GM12878 (cell line): ENCODE measurements around the gene DPP3. TPM values are rescaled to one million over a fixed set of nuclear protein-coding genes. Genes with fewer than 3 reads are reported as not detected.

ENCODE experiments used
- BCL11A ChIP-seq: IDR thresholded peaks from 2 replicates; pipeline ENCODE4 v1.6.1; 2011; ENCODE audit warnings: low read depth, low read length
- CBFB ChIP-seq: IDR thresholded peaks from 2 replicates; pipeline ENCODE4 v1.6.1; 2016; ENCODE audit warnings: antibody characterized with exemption, low read depth
- CUX1 ChIP-seq: IDR thresholded peaks from 2 replicates; pipeline ENCODE4 v1.6.1; 2012; ENCODE audit warnings: improper control_type of control experiment, low read depth, low read length; ENCODE audit not compliant: insufficient replicate concordance
- EED ChIP-seq: sonication (generic); IDR thresholded peaks from 2 replicates; pipeline ENCODE4 v1.6.1; 2016; ENCODE audit warnings: antibody characterized with exemption, low read depth
- ETV6 ChIP-seq, 2 experiments: fragments of 450-650 bp in 1 of 2; IDR thresholded peaks in 1 of 2; conservative IDR thresholded peaks in 1 of 2; 2 replicates each; pipeline ENCODE4 v1.6.1; 2014; ENCODE audit warnings: antibody characterized with exemption in 1 of 2, borderline replicate concordance in 1 of 2, low read depth in 1 of 2, mild to moderate bottlenecking in 1 of 2, moderate library complexity in 1 of 2
- GATAD2B ChIP-seq: fragments of 450-650 bp; conservative IDR thresholded peaks from 2 replicates; pipeline ENCODE4 v1.6.1; 2017; ENCODE audit warnings: low read depth, mild to moderate bottlenecking, moderate library complexity
- HDGF ChIP-seq: fragments of 450-650 bp; IDR thresholded peaks from 2 replicates; pipeline ENCODE4 v1.6.1; 2016; ENCODE audit warnings: antibody characterized with exemption
- IRF4 ChIP-seq: IDR thresholded peaks from 2 replicates; pipeline ENCODE4 v1.6.1; 2011; ENCODE audit warnings: low read depth, low read length
- KLF5 ChIP-seq: fragments of 450-650 bp; IDR thresholded peaks from 2 replicates; pipeline ENCODE4 v1.6.1; 2014; ENCODE audit warnings: mild to moderate bottlenecking; ENCODE audit not compliant: partially characterized antibody
- MTA3 ChIP-seq: IDR thresholded peaks from 2 replicates; pipeline ENCODE4 v1.6.1; 2012; ENCODE audit warnings: low read length, inconsistent platforms, borderline replicate concordance
- NFXL1 ChIP-seq: fragments of 450-650 bp; IDR thresholded peaks from 2 replicates; pipeline ENCODE4 v1.6.1; 2017; ENCODE audit warnings: antibody characterized with exemption, mild to moderate bottlenecking, borderline replicate concordance
- RFX5 ChIP-seq: IDR thresholded peaks from 2 replicates; pipeline ENCODE4 v1.6.1; 2011; ENCODE audit warnings: low read depth, low read length, improper control_type of control experiment
- SRF ChIP-seq, 2 experiments: IDR thresholded peaks; 2 replicates each; pipeline ENCODE4 v1.6.1; 2011; ENCODE audit warnings: low read depth in 2 of 2, low read length in 2 of 2, mild to moderate bottlenecking in 1 of 2, moderate library complexity in 1 of 2
- TBL1XR1 ChIP-seq: IDR thresholded peaks from 2 replicates; pipeline ENCODE4 v1.6.1; 2012; ENCODE audit warnings: low read depth, low read length, improper control_type of control experiment
- TCF3 ChIP-seq: IDR thresholded peaks from 2 replicates; pipeline ENCODE4 v1.6.1; 2012; ENCODE audit warnings: low read depth, mild to moderate bottlenecking, low read length, borderline replicate concordance; ENCODE audit not compliant: insufficient read depth
- USF1 ChIP-seq: IDR thresholded peaks from 2 replicates; pipeline ENCODE4 v1.6.1; 2011; ENCODE audit warnings: borderline replicate concordance, low read depth, mild to moderate bottlenecking, moderate library complexity, mixed read lengths, low read length; ENCODE audit not compliant: insufficient read depth; ENCODE audit errors: extremely low read length
- WRNIP1 ChIP-seq: IDR thresholded peaks from 2 replicates; pipeline ENCODE4 v1.6.1; 2011; ENCODE audit warnings: low read depth, low read length, improper control_type of control experiment, borderline replicate concordance
- YY1 ChIP-seq: IDR thresholded peaks from 2 replicates; pipeline ENCODE4 v1.6.1; 2011; ENCODE audit warnings: low read depth, mild to moderate bottlenecking, low read length
- ZNF622 ChIP-seq: fragments of 450-650 bp; IDR thresholded peaks from 2 replicates; pipeline ENCODE4 v1.6.1; 2017; ENCODE audit warnings: mild to moderate bottlenecking, inconsistent platforms
- polyA plus RNA-seq, 11 experiments: library from polyadenylated mRNA; depleted of rRNA in 4 of 11; unstranded in 6 of 11; stranded (reverse) in 5 of 11; fragments of >200 nt; fragmentation: Nextera tagmentation in 4 of 11; fragmentation: Illumina TruSeq in 1 of 11; extraction: Ambion mirVana in 4 of 11; extraction: Trizol in 1 of 11; gene quantifications; 1 replicate in 1 of 11; 2 replicates in 10 of 11; pipeline versions ENCODE4 v1.2.1 to v1.2.3, GENCODE V29; 2011 to 2016; ENCODE audit warnings: inconsistent platforms in 2 of 11, missing spikeins in 2 of 11, low read depth in 1 of 11
- total RNA-seq, 4 experiments: library from RNA; depleted of rRNA in 3 of 4; stranded (reverse); fragments of >200 nt in 3 of 4; fragmentation: Illumina TruSeq in 1 of 4; extraction: Trizol in 1 of 4; gene quantifications; 2 replicates each; pipeline versions ENCODE4 v1.2.1 to v1.2.3, GENCODE V29; 2013 to 2021
- TF ChIP-seq, protein P1 (sequence below), 3 experiments: IDR thresholded peaks in 2 of 3; conservative IDR thresholded peaks in 1 of 3; 2 replicates each; pipeline ENCODE4 v1.5.1; 2011; ENCODE audit warnings: low read depth in 3 of 3, low read length in 3 of 3, mild to moderate bottlenecking in 3 of 3, control low read depth in 2 of 3, moderate library complexity in 2 of 3, inconsistent platforms in 1 of 3, mixed read lengths in 1 of 3; ENCODE audit not compliant: control insufficient read depth in 2 of 3, insufficient read depth in 1 of 3; ENCODE audit errors: extremely low read depth in 1 of 3
- TF ChIP-seq, protein P2 (sequence below): IDR thresholded peaks from 2 replicates; pipeline ENCODE4 v1.6.1; 2012; ENCODE audit warnings: low read depth, low read length, improper control_type of control experiment

Gene DPP3
- total and polyA plus RNA-seq, 10 of the 15 experiments (the other 5 are each of a cell fraction or from before 2014, with no cell fraction given), result 6.0 to 117 (median 78.1) TPM

DNA sequence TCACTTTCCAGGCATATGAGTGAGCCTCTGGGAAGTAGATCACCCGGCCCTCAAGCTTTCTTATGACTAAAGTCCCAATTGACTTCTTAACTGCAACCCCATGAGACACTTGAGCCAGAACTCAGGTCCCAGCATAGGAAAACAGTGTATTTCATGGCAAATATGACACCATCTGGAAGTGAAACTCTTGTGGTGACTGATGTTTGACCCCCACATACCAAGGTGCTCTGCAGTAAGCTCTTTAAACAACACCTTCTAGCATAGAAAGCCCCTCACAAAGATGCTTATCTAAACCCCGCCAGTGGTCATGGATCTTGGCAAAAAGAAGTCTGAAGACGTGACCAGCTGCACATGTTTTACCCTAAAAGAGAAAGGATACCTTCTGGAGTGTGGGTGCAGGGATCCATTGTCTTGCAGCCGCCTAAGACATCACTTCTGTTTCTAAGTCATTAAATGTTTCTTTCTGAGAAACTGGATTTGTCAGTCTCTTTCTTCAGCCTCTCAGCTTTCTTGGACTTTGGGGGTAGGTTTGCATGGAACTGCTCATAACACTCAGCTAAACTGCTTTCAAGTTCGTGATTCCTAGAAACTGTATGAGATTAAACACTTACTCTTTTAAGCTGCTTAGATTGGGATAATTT, 21.0 kb upstream of the DPP3 start (continued):
- TF ChIP-seq CUX1, result no peak
- TF ChIP-seq KLF5, result no peak
- TF ChIP-seq BCL11A, result no peak
- no peak for TF ChIP-seq TBL1XR1
- TF ChIP-seq, protein P1, sequence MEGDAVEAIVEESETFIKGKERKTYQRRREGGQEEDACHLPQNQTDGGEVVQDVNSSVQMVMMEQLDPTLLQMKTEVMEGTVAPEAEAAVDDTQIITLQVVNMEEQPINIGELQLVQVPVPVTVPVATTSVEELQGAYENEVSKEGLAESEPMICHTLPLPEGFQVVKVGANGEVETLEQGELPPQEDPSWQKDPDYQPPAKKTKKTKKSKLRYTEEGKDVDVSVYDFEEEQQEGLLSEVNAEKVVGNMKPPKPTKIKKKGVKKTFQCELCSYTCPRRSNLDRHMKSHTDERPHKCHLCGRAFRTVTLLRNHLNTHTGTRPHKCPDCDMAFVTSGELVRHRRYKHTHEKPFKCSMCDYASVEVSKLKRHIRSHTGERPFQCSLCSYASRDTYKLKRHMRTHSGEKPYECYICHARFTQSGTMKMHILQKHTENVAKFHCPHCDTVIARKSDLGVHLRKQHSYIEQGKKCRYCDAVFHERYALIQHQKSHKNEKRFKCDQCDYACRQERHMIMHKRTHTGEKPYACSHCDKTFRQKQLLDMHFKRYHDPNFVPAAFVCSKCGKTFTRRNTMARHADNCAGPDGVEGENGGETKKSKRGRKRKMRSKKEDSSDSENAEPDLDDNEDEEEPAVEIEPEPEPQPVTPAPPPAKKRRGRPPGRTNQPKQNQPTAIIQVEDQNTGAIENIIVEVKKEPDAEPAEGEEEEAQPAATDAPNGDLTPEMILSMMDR (IDR thresholded peaks at IDR 0.05 in 2 of 3, conservative IDR thresholded peaks at IDR 0.05 in 1 of 3; ENCODE audit: control insufficient read depth in 2 of 3, extremely low read depth in 1 of 3, insufficient read depth in 1 of 3, low read depth in 3 of 3, low read length in 3 of 3), result no peak
- no peak for TF ChIP-seq SRF (IDR thresholded peaks at IDR 0.05; ENCODE audit: low read depth in 2 of 2, low read length in 2 of 2)
- peak; percentile 40; the same call in 1 of the 2 replicates for TF ChIP-seq GATAD2B
- TF ChIP-seq, protein P2, sequence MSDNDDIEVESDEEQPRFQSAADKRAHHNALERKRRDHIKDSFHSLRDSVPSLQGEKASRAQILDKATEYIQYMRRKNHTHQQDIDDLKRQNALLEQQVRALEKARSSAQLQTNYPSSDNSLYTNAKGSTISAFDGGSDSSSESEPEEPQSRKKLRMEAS, result no peak
- TF ChIP-seq USF1, result no peak
- no peak for TF ChIP-seq HDGF
- no peak for TF ChIP-seq ZNF622
- no peak for TF ChIP-seq CBFB
- no peak for TF ChIP-seq IRF4
- TF ChIP-seq TCF3, result no peak
- TF ChIP-seq YY1, result no peak
- no peak for TF ChIP-seq ETV6 (conservative IDR thresholded peaks at IDR 0.05 in 1 of 2, IDR thresholded peaks at IDR 0.05 in 1 of 2; ENCODE audit: borderline replicate concordance in 1 of 2, low read depth in 1 of 2)
- TF ChIP-seq EED, result peak; percentile 31; the same call in 1 of the 2 replicates
- no peak for TF ChIP-seq RFX5
- TF ChIP-seq NFXL1, result no peak
- TF ChIP-seq WRNIP1, result no peak
- TF ChIP-seq MTA3, result no peak
